Neural progenitor cell (in vitro differentiated cells): ENCODE measurements around the gene KRTAP10-4. TPM values are rescaled to one million over a fixed set of nuclear protein-coding genes. Genes with fewer than 3 reads are reported as not detected.

ENCODE experiments used
- DNase-seq: peaks from one replicate; pipeline ENCODE4 v3.0.0-alpha.2; 2016; ENCODE audit warnings: low spot score
- H2AFZ ChIP-seq: fragments of 200-600 bp; sonication (generic); replicated peaks from 2 replicates; pipeline ENCODE4 v1.6.1; 2016; ENCODE audit warnings: antibody characterized with exemption
- H3F3A ChIP-seq: fragments of 200-600 bp; sonication (generic); 2 replicates; pipeline ENCODE4 v1.6.1; 2016; ENCODE audit warnings: antibody characterized with exemption, low read depth
- H3K27ac ChIP-seq: fragments of 200-600 bp; sonication (generic); 2 replicates; pipeline ENCODE4 v1.5.1; 2016; ENCODE audit warnings: mild to moderate bottlenecking
- H3K27me3 ChIP-seq: fragments of 200-600 bp; sonication (generic); 2 replicates; pipeline ENCODE4 v1.6.1; 2016; ENCODE audit warnings: mild to moderate bottlenecking, moderate library complexity
- H3K36me3 ChIP-seq: fragments of 200-600 bp; sonication (generic); 2 replicates; pipeline ENCODE4 v1.5.1; 2016
- H3K4me1 ChIP-seq: fragments of 200-600 bp; sonication (generic); 2 replicates; pipeline ENCODE4 v1.6.1; 2016; ENCODE audit warnings: mixed run types
- H3K4me2 ChIP-seq: fragments of 200-600 bp; sonication (generic); 2 replicates; pipeline ENCODE4 v1.6.1; 2016
- H3K4me3 ChIP-seq: fragments of 200-600 bp; sonication (generic); 2 replicates; pipeline ENCODE4 v1.5.1; 2016
- H3K79me2 ChIP-seq: fragments of 200-600 bp; sonication (generic); 2 replicates; pipeline ENCODE4 v1.6.1; 2016; ENCODE audit warnings: low read depth
- H3K9ac ChIP-seq: fragments of 200-600 bp; sonication (generic); 2 replicates; pipeline ENCODE4 v1.6.1; 2016
- H3K9me3 ChIP-seq: fragments of 200-600 bp; sonication (generic); 2 replicates; pipeline ENCODE4 v1.5.1; 2016; ENCODE audit warnings: low read depth
- H4K20me1 ChIP-seq: fragments of 200-600 bp; sonication (generic); 2 replicates; pipeline ENCODE4 v1.6.1; 2016; ENCODE audit warnings: low read depth
- H3K27ac Mint-ChIP-seq: 3 replicates; pipeline ENCODE4 v1.8.0; 2021; ENCODE audit warnings: mixed read lengths
- H3K27me3 Mint-ChIP-seq: 2 replicates; pipeline ENCODE4 v1.8.0; 2022; ENCODE audit warnings: low read depth, mild to moderate bottlenecking, inconsistent platforms, moderate library complexity, mixed read lengths; ENCODE audit not compliant: insufficient read depth
- H3K36me3 Mint-ChIP-seq: 3 replicates; pipeline ENCODE4 v1.8.0; 2021; ENCODE audit warnings: mixed read lengths
- H3K4me1 Mint-ChIP-seq: 3 replicates; pipeline ENCODE4 v1.8.0; 2021; ENCODE audit warnings: mixed read lengths
- H3K4me3 Mint-ChIP-seq: 3 replicates; pipeline ENCODE4 v1.8.0; 2021; ENCODE audit warnings: mild to moderate bottlenecking, moderate library complexity, mixed read lengths
- H3K9me3 Mint-ChIP-seq: 3 replicates; pipeline ENCODE4 v1.8.0; 2020; ENCODE audit warnings: mixed read lengths
- EZH2 ChIP-seq: fragments of 200-600 bp; sonication (generic); IDR thresholded peaks from 2 replicates; pipeline ENCODE4 v1.6.1; 2017; ENCODE audit warnings: antibody characterized with exemption, mild to moderate bottlenecking, moderate library complexity
- EZH2phosphoT487 ChIP-seq: fragments of 200-600 bp; sonication (generic); IDR thresholded peaks from 2 replicates; pipeline ENCODE4 v1.6.1; 2017; ENCODE audit warnings: antibody characterized with exemption
- total RNA-seq: library from RNA; depleted of rRNA; stranded (reverse); fragments of >200 nt; gene quantifications from 2 replicates; pipeline ENCODE4 v1.2.3, GENCODE V29; 2015; ENCODE audit warnings: low replicate concordance

Gene KRTAP10-4
- total RNA-seq, 1 donor from 2014 or later: not detected

GRCh38 chr21:44623575-44623974 lies 50.0 kb downstream of the KRTAP10-4 start:
- Histone ChIP-seq H3K27me3 (no peaks in the 10 kb centered on the region), H2AFZ (no peak overlapping the region), H3K9ac (no peak overlapping the region), H3K27ac (no peak overlapping the region), H3K4me1 (no peaks in the 10 kb centered on the region), H3K4me2 (no peak overlapping the region), H3K9me3 (peaks cover 13% of the 10 kb centered on the region), H3F3A (no peaks in the 10 kb centered on the region), H3K36me3 (no peaks in the 10 kb centered on the region), H3K79me2 (no peaks in the 10 kb centered on the region), H3K4me3 (no peak overlapping the region), H4K20me1 (no peaks in the 10 kb centered on the region)
- no peak overlapping the region for H3K27ac Mint-ChIP-seq
- H3K27me3 Mint-ChIP-seq: peaks cover 3% of the 10 kb centered on the region
- DNase-seq: no peak
- no peak overlapping the region for H3K4me3 Mint-ChIP-seq
- TF ChIP-seq EZH2phosphoT487: no peak
- no peak for TF ChIP-seq EZH2
- H3K9me3 Mint-ChIP-seq: peaks cover 46% of the 10 kb centered on the region
- H3K36me3 Mint-ChIP-seq: no peaks in the 10 kb centered on the region
- H3K4me1 Mint-ChIP-seq: no peaks in the 10 kb centered on the region

Other genes starting within 250 kb of the KRTAP10-4 start
- 7.5 and 17.9 TPM in 2 replicates for gene CFAP410, start 234.3 kb upstream of the KRTAP10-4 start, total RNA-seq
- 0.28 TPM in 1 of 2 replicates, not detected in the other for gene TRPM2, start 220.1 kb upstream of the KRTAP10-4 start, total RNA-seq
- gene LRRC3, start 118.2 kb upstream of the KRTAP10-4 start, total RNA-seq: 2.5 and 4.9 TPM in 2 replicates
- gene KRTAP10-1, start 33.5 kb upstream of the KRTAP10-4 start, total RNA-seq: not detected in 2 replicates
- not detected in 2 replicates for gene KRTAP10-2, start 22.2 kb upstream of the KRTAP10-4 start, total RNA-seq
- gene KRTAP10-3, start 14.9 kb upstream of the KRTAP10-4 start, total RNA-seq: not detected in 2 replicates
- gene KRTAP10-5, start 6.9 kb downstream of the KRTAP10-4 start, total RNA-seq: not detected in 2 replicates
- not detected in 2 replicates for gene KRTAP10-6, start 18.8 kb downstream of the KRTAP10-4 start, total RNA-seq
- not detected in 2 replicates for gene KRTAP10-7, start 26.9 kb downstream of the KRTAP10-4 start, total RNA-seq
- gene KRTAP10-8, start 38.4 kb downstream of the KRTAP10-4 start, total RNA-seq: not detected in 2 replicates
- gene KRTAP10-9, start 53.4 kb downstream of the KRTAP10-4 start, total RNA-seq: not detected in 2 replicates
- gene KRTAP10-10, start 63.6 kb downstream of the KRTAP10-4 start, total RNA-seq: not detected in 2 replicates
- not detected in 2 replicates for gene KRTAP10-11, start 72.7 kb downstream of the KRTAP10-4 start, total RNA-seq
- gene KRTAP12-4, start 80.9 kb downstream of the KRTAP10-4 start, total RNA-seq: not detected in 2 replicates
- not detected in 2 replicates for gene KRTAP12-3, start 84.2 kb downstream of the KRTAP10-4 start, total RNA-seq
- not detected in 2 replicates for gene KRTAP12-2, start 93.2 kb downstream of the KRTAP10-4 start, total RNA-seq
- not detected in 2 replicates for gene KRTAP12-1, start 108.4 kb downstream of the KRTAP10-4 start, total RNA-seq
- gene KRTAP10-12, start 123.4 kb downstream of the KRTAP10-4 start, total RNA-seq: not detected in 2 replicates
- not detected in 2 replicates for gene TSPEAR, start 137.8 kb downstream of the KRTAP10-4 start, total RNA-seq
- gene UBE2G2, start 228.1 kb downstream of the KRTAP10-4 start, total RNA-seq: 76.7 and 83.1 TPM in 2 replicates
- 117 and 135 TPM in 2 replicates for gene SUMO3, start 244.3 kb downstream of the KRTAP10-4 start, total RNA-seq